ENCODE data around the gene GRID1.

Gene GRID1

DNA sequence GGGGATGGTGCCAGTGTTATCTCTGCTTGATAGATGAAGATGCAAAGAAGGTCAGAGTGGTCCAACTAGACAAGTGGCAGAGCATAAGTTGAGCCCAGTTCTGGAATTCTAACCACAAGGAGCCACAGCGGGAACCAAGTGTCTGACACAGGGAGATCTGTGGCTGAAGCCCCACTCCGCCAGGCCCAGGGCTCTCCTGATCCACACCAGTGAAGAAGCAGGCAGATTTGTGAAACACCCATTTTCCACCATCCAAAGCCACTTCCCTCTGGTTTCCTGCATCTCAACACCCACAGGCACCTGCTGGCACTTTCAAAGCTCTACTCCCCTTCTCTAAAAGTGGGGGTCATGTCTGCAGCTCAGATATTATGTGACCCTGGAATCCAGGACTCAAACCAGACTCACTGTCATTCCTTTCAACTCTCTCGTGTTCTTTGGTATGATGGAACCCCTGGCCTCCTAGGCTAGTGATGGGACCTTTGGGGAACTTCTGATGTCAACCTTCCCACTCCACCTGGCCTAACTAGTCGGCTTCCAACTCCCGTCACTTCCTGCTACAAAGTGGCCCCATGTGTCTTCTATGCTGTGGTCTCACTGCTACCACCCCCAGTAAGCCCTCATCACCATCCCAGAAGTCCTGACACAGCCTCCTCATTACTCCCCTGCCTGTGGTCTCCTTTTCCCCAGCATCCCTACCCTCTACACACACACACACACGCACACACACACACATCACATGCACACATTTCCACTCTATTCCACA, 177.6 kb downstream of the GRID1 start:
- no peak for TF ChIP-seq CTCF (IDR thresholded peaks at IDR 0.05)
- TF ChIP-seq ZFX (IDR thresholded peaks at IDR 0.05; ENCODE audit: borderline replicate concordance), result no peak
- no peak overlapping the region for H3K27ac ChIP-seq

DNA sequence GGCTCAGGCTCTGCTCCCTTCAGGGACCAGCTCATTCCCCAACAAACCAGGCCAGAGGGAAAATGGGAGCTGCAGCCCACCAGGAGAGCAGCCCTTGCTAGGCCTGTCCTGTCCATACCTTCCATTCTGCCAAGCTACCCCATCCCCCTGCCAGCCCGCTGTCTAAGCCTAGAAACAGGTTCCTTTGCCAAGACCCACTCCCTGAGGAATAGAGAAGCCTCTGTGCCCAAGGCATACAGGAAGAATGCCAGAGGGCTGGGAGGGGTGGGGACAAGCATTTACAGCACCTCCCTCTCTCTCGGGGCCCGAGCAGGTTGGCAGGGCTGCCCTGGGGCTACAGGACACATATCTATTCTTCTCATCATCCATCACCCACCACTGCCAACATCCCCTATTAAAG, 178.3 kb downstream of the GRID1 start:
- TF ChIP-seq ZFX (IDR thresholded peaks at IDR 0.05; ENCODE audit: borderline replicate concordance) (no peak), CTCF (IDR thresholded peaks at IDR 0.05) (no peak)
- H3K27ac ChIP-seq, result no peak overlapping the region

DNA sequence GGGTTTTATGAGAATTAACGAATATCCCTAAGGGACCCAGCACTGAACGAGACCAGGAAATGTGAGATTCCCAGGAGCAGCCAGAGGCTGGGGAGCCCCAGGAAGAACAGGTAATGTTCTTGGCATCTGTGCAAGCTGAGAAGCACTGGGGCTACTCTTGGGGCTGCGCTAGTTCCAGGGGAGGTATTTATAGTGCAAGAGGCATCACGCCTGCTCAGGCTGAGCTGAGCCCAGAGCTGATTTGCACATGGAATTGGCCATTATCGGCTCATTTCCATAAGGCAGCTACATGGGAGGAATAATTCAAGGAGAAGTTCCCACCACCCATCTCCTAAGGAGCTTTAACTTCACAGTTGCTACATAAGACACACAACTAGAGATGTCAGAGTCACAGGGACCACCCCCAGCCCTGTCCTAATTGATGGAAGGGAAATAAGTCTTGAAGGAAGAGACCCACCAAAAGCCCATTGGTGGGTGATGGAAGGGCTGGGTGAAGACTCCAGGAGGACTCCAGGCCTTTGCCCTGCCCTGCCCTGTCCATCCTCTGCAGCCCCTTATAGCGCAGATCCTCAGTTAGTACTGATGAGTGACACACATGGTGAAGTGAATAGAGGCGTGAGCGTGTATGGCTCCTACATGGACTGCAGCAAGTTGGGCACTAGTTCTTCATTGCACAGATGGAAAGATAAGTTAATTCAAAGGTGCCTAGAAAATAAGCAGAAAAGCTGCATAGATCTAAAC, 178.9 kb downstream of the GRID1 start:
- TF ChIP-seq CTCF (IDR thresholded peaks at IDR 0.05) (no peak), ZFX (IDR thresholded peaks at IDR 0.05; ENCODE audit: borderline replicate concordance) (no peak)
- H3K27ac ChIP-seq, result no peak overlapping the region

GRCh38 chr10:86186633-86187032, 180.0 kb downstream of the GRID1 start:
- TF ChIP-seq CTCF (IDR thresholded peaks at IDR 0.05), result no peak
- H3K27ac ChIP-seq, result no peak overlapping the region

- H3K27ac ChIP-seq, result no peak overlapping the region
- TF ChIP-seq ZFX (IDR thresholded peaks at IDR 0.05; ENCODE audit: borderline replicate concordance) (no peak), CTCF (IDR thresholded peaks at IDR 0.05) (no peak)
Measured at GRCh38 chr10:86182595-86182994, 184.0 kb downstream of the GRID1 start.

DNA sequence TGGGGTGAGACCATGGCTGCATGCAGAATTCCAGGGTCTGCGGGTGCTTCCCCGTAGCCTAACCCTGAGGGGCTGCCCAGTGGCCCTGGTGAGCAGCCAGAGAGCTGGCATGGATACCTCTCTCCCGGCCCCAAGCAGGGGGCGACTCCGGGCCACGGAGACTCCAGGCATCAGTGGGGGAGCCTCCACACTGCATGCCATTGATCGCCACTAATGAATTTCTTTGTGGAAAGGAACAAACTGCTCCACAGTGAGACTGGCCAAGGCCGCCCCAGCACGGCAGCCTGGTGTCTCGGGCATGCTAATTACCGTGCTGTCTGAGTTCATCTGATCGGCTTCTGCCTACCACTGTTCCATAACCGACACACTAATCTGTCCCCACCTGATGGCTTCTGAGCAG, 184.4 kb downstream of the GRID1 start:
- H3K27ac ChIP-seq, result no peak overlapping the region
- TF ChIP-seq ZFX (IDR thresholded peaks at IDR 0.05; ENCODE audit: borderline replicate concordance) (no peak), CTCF (IDR thresholded peaks at IDR 0.05) (no peak)

GRCh38 chr10:86180861-86181260, 185.7 kb downstream of the GRID1 start:
- H3K27ac ChIP-seq, result no peak overlapping the region
- TF ChIP-seq CTCF (IDR thresholded peaks at IDR 0.05), result no peak
- TF ChIP-seq ZFX (IDR thresholded peaks at IDR 0.05; ENCODE audit: borderline replicate concordance), result no peak

All from 22Rv1 (cell line).